C1 segment of cervical spinal cord (tissue), 14 donors: ENCODE results near the gene RASA3.

ENCODE experiments used
- DNase-seq, 14 donors: peaks; one replicate each; lab custom pipeline; 2025; lab: John Stamatoyannopoulos, UW

Gene RASA3

GRCh38 chr13:113955235-113955634, 177.2 kb downstream of the RASA3 start:
- no peak for DNase-seq

DNA sequence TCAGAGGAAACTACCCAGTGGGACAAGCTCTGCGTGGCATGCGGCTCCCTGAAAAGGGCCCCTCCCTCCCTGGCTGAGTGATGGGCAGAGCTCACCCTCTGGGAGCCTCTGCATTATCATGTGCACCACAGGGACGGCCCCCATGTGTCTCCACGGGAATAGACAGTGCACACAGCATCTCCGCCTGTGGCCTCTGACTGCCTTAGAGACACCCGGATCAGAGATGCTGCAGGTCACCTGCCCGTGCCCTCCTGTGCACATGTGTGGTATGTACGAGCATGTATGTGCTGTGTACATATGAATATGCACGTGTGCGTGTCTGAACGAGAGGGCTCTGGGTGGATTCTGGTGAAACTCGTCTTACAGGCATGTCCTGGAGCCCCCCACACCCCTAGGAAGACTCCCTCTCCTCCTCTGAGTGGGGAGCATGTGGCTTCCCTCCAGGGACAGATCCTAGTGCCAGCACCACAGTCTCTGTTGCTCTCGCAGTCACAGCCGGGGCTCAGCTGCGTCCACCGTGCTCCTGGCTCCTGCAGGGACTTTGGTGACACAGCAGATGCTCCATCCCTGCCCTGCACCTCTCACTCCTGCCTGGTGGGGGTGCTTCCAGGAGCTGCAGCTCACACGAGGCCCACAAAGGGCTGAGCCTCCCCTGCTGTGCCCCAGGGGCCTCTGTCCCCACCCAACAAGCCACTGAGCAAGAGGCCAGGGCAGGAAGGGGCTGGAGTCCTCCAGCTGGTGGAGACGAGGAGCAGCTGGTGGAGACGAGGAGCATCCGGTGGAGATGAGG, 178.2 kb downstream of the RASA3 start:
- DNase-seq = no peak

- DNase-seq = no peak
Observed at GRCh38 chr13:113953561-113953960, 178.9 kb downstream of the RASA3 start.

DNA sequence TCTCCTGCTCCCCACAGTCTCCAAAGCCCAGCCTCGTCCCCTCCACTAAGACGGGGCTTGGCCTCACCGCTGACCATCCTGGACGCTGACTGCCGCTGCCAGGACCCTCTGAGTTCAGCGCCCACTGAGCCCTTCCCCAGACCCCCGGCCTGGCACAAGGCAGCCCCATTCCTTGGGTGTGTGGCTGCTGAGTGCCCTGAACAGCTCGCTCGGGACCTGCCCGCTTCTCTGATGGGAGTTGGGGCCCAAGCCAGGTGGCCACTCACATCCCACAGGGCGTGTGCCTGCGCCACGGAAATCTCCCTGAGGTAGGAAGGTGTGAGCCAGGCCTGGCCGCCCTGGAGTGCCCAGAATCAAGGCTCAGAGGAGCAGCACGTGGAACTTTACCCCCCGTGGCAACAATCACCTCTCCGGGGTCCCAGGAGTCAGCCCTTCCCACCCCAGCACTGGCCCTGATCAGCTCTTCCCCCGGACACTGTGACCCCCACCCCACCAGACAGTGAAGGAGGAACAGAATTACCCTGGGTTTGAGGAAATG, 179.4 kb downstream of the RASA3 start:
- no peak for DNase-seq

DNA sequence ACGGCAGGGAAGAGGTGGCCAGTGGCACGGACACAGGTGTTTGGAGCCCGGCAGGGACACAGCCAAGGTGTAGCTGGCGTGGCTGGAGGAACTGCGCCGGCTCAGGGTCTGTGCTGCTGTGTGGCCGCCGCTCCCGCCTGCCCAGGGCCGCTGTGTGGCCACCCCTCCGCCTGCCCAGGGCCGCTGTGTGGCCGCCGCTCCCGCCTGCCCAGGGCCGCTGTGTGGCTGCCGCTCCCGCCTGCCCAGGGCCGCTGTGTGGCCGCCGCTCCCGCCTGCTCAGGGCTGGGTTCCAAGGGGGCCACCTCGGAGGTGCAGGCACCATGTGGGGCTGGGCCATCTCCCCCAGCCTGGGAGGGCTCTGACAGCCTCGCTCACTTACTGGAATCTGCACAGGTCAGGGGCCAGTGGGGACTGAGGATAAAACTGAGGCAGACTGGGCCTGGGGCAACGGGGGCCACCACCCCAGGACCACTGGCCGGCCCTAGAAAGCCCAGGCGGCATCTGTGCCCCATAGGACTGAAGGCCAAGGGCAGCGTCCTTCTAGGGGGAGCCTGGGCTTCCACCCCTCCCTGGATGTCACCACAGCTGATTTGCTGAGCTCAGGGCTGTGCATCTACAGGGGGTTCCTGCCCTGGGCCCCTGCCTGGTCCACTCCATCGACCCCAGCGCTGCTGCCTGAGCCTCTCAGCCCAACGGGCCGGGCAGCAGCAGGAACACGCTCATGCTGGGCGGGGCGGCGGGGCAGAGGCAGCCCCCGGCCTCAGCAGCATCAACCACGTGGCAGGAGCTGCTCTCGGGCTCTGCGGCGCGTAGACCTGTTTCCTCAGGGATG, 180.1 kb downstream of the RASA3 start:
- DNase-seq = no peak

- DNase-seq = peak in 11 of 14 donors; percentile 24 to 75 (median 54)
Observed at GRCh38 chr13:113951246-113951999, 181.0 kb downstream of the RASA3 start.

GRCh38 chr13:113950451-113951245, 181.8 kb downstream of the RASA3 start:
- DNase-seq = no peak

DNA sequence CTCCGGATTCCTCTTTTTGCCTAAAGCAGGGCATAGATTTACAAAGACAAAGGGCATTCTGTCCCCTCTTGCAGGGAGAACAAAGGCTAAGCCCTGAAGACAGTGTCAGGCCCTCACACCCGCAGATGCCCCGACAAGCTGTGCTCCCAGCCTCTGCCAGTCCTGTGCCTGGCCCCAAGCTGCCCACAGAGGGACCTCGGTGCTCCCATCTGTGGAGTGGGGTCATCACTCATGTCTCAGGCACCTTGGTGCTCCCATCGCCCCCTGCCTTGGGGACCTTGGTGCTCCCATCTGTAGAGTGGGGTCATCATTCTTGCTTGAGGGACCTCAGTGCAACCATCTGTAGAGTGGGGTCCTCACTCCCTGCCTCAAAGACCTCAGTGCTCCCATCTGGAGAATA, 182.9 kb downstream of the RASA3 start:
- DNase-seq = no peak

- no peak for DNase-seq
Observed at GRCh38 chr13:113948034-113948742, 184.2 kb downstream of the RASA3 start.

DNA sequence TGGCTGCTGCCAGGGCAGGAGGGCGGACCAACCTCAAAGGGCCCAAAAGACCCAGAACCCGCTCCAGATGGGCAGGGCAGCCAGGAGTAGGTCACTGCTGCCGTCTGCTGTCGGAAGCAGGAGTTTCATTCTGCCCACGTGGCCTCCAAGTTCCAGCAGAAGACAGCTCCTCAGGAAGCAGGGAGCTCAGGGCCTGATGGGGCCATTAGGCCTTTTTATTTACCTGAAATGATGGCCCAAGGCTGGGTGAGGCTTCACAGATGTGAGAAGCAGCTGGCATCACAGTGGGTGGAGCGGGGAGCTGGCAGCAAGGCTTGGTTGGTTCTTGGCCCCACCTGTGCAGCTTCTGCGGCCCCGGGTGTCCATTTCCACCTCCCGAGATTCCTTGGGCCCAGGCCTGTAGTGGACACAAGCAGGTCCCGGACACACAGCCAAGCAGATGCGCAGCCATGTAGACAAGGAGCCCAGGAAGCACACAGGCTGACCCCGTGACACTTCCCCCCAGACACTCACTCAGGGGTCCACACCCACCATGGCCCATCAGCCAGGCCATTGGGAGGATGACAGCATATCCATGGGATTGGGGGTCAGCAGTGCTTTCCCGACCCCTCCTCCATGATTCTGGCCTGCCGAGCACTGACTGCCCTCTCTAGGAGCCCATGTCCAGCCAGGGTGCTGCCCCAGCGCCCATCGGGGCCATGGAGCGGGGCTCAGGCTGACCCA, 185.0 kb downstream of the RASA3 start:
- DNase-seq = peak in 7 of 14 donors; percentile 11 to 44 (median 33)

DNA sequence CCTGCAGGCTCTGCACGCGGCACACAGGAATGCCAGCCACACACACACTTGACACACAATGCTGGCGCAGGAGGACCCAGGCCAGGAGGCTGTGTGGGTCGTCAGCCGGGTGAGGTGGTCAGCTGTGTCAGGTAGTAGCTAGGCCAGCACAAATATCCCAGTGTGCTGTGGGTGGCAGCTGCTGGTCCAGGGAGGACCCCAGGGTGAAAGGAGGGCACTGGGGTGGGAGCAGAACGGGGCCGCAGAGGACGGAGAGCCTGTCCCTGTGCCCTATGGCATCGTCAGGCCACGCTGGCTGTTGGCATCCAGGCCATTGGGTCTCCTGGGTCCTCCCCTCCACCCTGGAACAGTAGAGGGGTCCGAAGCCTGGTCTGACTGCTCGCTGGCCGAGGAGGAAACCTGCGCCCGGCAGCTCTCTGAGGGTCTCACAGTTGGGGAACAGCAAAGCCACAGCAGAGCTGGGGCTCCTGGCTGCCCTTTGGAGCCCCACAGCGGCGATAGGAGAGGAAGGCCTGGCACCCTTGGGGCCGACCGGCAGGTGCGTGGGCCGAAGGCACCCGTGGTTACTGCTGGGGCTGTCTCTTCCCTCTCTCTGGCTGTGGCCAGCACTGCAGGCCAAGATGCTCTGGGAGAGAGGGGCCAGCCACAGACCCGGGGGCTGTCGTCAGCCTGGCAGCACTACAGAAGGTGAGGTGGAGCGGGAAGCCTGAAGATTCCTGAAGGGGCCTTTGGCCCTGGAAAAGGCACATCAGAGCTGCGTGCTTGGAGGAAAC, 185.8 kb downstream of the RASA3 start:
- DNase-seq = no peak

- DNase-seq = no peak
Observed at GRCh38 chr13:113945857-113946408, 186.5 kb downstream of the RASA3 start.

GRCh38 chr13:113943821-113944565, 188.4 kb downstream of the RASA3 start:
- DNase-seq = no peak

DNA sequence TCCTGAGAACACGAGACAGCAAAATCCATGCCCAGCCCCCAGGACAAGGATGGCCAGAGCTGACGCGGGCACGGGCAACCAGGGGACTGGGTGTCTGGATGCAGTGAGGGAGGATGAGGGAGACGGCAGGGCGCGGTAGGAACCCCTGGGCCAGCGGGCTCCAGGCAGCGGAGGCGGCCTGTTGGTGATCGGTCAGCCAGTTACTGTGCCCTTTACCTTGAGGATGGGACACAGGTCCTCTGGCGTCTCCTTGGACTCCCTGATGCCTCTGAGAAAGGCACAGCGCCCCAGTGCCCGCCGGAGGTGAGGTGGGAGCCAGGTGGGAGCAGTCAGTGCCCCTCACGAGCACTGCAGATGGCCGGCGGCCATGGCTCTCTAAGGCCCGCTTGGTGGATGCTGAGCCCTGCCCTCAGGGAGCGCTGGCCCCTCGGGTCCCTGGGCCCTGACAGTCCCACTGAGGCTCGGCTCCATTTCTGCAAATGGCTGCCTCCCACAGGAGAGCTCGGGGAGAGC, 189.8 kb downstream of the RASA3 start:
- no peak for DNase-seq

DNA sequence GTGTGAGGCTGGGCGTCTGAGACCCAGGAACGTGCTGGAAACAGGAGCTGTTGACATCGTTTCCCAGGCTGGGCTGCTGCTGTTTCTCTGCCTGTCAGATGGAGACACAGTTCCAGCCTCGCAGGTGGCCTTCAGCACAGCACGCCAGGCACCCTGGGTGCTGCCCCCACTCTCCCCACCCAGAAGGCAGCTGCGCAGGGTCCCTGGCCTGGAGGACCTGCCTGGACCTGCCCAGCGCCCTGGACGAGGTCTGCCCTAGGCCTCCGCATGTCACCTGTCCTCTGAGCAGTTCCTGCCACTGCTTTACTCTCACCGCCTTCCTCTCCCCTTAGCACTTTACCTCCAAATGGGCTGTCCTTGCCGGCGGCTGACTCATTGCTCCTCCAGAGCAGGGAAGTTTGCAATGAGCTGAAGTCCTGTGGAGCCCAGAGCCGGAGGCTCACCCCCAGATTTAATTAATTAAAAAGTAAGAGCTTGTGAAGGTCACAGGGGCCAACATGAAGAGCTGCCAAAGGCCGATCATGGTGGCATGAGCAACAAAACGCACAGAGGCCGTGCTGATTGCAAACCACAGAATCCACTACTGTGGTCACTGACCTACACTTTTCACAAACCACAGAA, 190.7 kb downstream of the RASA3 start:
- no peak for DNase-seq

DNA sequence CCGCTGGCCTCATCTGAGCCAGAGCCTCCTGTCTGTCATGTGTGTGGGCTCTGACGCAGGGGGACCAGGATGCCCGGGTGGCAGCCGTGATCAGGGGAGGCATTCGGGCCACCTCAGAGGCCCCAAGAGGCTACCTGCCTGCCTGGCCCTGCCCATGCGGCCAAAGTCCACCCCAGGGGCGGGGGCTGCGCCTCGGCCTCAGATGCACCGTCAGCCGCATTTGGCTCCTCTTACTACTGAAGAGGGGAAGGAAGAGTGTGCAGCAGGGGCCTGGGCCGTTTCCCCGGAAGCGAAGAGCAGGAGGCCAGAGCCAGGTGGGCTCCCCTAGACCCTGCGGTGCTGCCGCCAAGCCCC, 192.5 kb downstream of the RASA3 start:
- no peak for DNase-seq
